HG03103 (cell line): ENCODE data around the gene HACD2.

ENCODE experiments used
- ATAC-seq: cut with Tn5 transposase; IDR thresholded peaks from one replicate; pipeline ENCODE4 v1.9.1; 2021; ENCODE audit warnings: low read depth; ENCODE audit not compliant: unreplicated experiment

The HACD2 gene

GRCh38 chr3:123449997-123450604 lies 134.8 kb downstream of the HACD2 start:
- no peak for ATAC-seq

GRCh38 chr3:123449102-123449996 lies 135.5 kb downstream of the HACD2 start:
- no peak for ATAC-seq

GRCh38 chr3:123448536-123449101 lies 136.2 kb downstream of the HACD2 start, which contains the start of gene ADCY5:
Gene ADCY5 (minus strand): TSS chr3:123449090. CDS start chr3:123448545, 545 bp downstream.
- ATAC-seq, result no peak

- no peak for ATAC-seq
Observed at GRCh38 chr3:123447749-123448517, 136.9 kb downstream of the HACD2 start.

GRCh38 chr3:123447416-123447748 lies 137.5 kb downstream of the HACD2 start:
- no peak for ATAC-seq

GRCh38 chr3:123446610-123447109 lies 138.2 kb downstream of the HACD2 start:
- no peak for ATAC-seq

- no peak for ATAC-seq
Observed at GRCh38 chr3:123446210-123446609, 138.6 kb downstream of the HACD2 start.

- ATAC-seq, result no peak
Observed at GRCh38 chr3:123445702-123446101, 139.2 kb downstream of the HACD2 start.

- ATAC-seq, result no peak
Observed at GRCh38 chr3:123444744-123445143, 140.1 kb downstream of the HACD2 start.

- no peak for ATAC-seq
Observed at GRCh38 chr3:123444023-123444422, 140.8 kb downstream of the HACD2 start.

- no peak for ATAC-seq
Observed at GRCh38 chr3:123442908-123443307, 141.9 kb downstream of the HACD2 start.

- ATAC-seq, result no peak
Observed at GRCh38 chr3:123442125-123442524, 142.7 kb downstream of the HACD2 start.
